PC-9 (cell line): ENCODE measurements around the gene EZR.

Experiments used
- CTCF ChIP-seq: fragments of 200-600 bp; sonication (generic); conservative IDR thresholded peaks from 2 replicates; pipeline ENCODE4 v1.6.1; 2017; ENCODE audit warnings: mixed run types, antibody characterized with exemption, mild to moderate bottlenecking, moderate library complexity
- EZH2 ChIP-seq: fragments of 200-600 bp; sonication (generic); IDR thresholded peaks from 2 replicates; pipeline ENCODE4 v1.8.0; 2017; ENCODE audit warnings: antibody characterized with exemption, low read depth

- TF ChIP-seq CTCF (no peak), EZH2 (no peak)
These were observed 53.6 kb downstream of the EZR start for GRCh38 chr6:158765499-158766068.
